Epithelial cell of esophagus (primary cell): ENCODE results near the gene LRRC53.

ENCODE experiments used
- DNase-seq: peaks from one replicate; pipeline ENCODE4 v3.0.0; 2010; ENCODE audit warnings: low read depth
- H3K4me3 ChIP-seq: 2 replicates; pipeline ENCODE4 v1.5.1; 2011; ENCODE audit warnings: mild to moderate bottlenecking, low read length, control low read depth
- TF ChIP-seq, protein P1 (sequence below): IDR thresholded peaks from 2 replicates; pipeline ENCODE4 v1.5.1; 2011; ENCODE audit warnings: low read depth, mild to moderate bottlenecking, low read length, control low read depth, inconsistent platforms; ENCODE audit not compliant: insufficient read depth; ENCODE audit errors: missing control alignments

The LRRC53 gene

DNA sequence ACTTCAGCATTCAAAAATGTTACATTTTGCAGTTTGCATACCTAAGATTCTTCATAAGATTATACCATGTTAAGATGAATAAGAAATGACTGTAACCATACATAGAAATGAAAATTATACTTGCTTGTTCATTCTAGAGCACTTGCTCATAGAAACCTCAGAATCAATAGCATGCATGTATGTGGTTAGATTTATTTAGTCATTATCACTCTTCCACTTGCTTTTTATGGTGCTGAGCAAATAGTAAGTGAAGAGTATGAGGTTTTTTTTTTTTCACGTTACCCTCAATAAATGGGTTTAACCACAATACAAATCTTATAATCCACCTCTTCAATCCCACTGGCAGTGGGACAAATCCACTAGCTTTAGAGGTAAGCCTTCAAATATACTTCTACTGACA lies 84.7 kb downstream of the LRRC53 start:
- TF ChIP-seq, protein P1, sequence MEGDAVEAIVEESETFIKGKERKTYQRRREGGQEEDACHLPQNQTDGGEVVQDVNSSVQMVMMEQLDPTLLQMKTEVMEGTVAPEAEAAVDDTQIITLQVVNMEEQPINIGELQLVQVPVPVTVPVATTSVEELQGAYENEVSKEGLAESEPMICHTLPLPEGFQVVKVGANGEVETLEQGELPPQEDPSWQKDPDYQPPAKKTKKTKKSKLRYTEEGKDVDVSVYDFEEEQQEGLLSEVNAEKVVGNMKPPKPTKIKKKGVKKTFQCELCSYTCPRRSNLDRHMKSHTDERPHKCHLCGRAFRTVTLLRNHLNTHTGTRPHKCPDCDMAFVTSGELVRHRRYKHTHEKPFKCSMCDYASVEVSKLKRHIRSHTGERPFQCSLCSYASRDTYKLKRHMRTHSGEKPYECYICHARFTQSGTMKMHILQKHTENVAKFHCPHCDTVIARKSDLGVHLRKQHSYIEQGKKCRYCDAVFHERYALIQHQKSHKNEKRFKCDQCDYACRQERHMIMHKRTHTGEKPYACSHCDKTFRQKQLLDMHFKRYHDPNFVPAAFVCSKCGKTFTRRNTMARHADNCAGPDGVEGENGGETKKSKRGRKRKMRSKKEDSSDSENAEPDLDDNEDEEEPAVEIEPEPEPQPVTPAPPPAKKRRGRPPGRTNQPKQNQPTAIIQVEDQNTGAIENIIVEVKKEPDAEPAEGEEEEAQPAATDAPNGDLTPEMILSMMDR = no peak
- no peak for DNase-seq
- no peak overlapping the region for H3K4me3 ChIP-seq

GRCh38 chr1:74426208-74426937 lies 86.0 kb downstream of the LRRC53 start:
- TF ChIP-seq, protein P1 = no peak
- no peak overlapping the region for H3K4me3 ChIP-seq
- peak; percentile 1 for DNase-seq

DNA sequence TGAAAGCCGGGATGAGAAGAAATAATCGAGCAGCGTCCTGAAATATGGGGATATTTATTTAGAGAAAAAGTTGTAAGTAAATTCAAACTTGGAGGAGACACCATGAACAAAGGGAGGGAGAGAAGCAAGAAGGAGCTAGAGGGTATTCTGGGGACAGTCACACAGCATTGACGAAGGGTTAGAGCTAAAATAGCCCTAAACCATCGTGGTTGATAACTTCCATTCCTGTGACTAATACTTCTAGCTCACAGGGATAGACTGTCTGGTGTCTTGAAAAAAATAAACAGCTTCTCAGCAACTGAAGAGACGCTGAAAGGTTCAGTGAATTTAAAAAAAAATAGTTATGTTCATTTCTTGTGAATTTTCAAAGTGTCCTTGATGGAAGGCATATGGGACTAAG lies 86.7 kb downstream of the LRRC53 start:
- TF ChIP-seq, protein P1 = no peak
- no peak for DNase-seq
- H3K4me3 ChIP-seq = no peak overlapping the region

DNA sequence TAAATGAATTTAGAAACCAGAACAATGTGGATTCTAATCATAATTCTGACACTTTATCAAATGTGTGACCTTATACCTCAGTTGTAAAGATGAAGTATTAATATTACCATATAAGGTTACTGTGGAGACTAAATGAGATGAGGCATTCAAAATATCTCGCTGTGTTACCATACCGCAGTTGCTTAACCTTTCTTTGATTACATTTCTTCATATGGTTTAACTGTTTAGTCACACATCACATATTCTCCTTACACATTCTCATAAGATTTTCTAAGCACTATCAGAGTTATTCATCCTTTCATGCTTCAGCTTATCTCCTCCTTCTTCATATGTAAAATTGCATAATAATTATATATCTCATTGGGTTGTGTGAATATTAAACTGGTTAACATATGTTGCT lies 88.9 kb downstream of the LRRC53 start:
- H3K4me3 ChIP-seq = no peak overlapping the region
- TF ChIP-seq, protein P1 = no peak

DNA sequence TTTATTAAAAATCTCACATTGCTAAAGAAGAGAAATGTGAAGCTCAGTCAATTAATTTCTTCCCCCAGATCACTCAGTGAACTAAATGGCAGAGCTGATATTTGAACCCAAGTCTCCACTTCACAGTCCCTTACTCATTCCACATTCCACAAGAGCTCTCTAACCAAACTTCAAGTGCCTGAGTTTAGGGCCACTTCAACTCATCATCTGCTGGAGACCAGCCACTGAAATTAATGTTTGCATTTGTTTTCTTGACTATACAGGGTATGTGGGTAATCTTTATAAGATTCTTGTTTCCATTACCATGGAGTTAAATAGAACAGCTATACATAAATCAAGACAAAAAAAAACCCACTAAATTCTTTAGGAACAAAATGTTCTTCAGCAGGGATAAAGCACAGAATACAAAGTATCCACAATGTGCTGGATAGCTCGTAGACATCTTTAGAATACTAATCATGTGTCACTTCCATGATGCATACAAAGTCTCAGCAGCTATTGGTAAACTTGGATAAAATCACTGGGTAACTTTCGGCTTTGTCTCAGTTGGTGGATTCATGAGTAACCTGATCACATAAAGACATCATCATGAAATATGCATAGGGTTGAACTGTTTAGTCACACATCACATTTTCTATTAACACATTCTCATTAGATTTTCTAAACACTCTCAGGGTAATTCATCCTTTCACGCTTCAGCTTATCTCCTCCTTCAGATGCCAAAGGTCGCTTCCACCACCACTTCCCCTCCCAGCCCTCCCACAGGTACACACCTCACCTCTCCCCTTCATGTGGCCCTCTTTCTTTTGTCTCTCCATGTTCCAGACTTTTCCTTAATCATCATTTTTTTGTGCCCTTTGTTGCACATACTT lies 89.8 kb downstream of the LRRC53 start:
- H3K4me3 ChIP-seq = no peak overlapping the region
- TF ChIP-seq, protein P1 = no peak
- DNase-seq = peak; percentile 2

More for the DNA sequence above, 88.9 kb downstream of the LRRC53 start:
- no peak for DNase-seq

GRCh38 chr1:74420467-74420866 lies 91.9 kb downstream of the LRRC53 start:
- H3K4me3 ChIP-seq = no peak overlapping the region
- DNase-seq = no peak
- TF ChIP-seq, protein P1 = no peak
